Gastroesophageal sphincter (tissue), 4 donors: ENCODE results near the gene IFT74. TPM values are rescaled to one million over a fixed set of nuclear protein-coding genes. Genes with fewer than 3 reads are reported as not detected.

ENCODE experiments used
- ATAC-seq: fragments of 150-250 bp; one replicate; pipeline ENCODE4 v1.9.1; 2016; ENCODE audit warnings: mild to moderate bottlenecking, moderate library complexity
- H3K27ac ChIP-seq, 4 donors: fragments of 200-600 bp; sonication (generic) in 3 of 4; 1 replicate in 3 of 4; 2 replicates in 1 of 4; pipeline ENCODE4 v1.5.1; 2016 to 2019
- H3K27me3 ChIP-seq: fragments of 200-600 bp; sonication (generic); one replicate; pipeline ENCODE4 v1.5.1; 2019
- H3K36me3 ChIP-seq, 2 donors: fragments of 200-600 bp; sonication (generic); one replicate each; pipeline ENCODE4 v1.5.1; 2019; ENCODE audit warnings: control low read depth in 1 of 2
- H3K4me1 ChIP-seq, 3 donors: fragments of 200-600 bp; sonication (generic); 1 replicate in 2 of 3; 2 replicates in 1 of 3; pipeline ENCODE4 v1.5.1; 2016 to 2019; ENCODE audit warnings: control low read depth in 2 of 3
- H3K4me3 ChIP-seq, 2 donors: fragments of 200-600 bp; sonication (generic); one replicate each; pipeline ENCODE4 v1.5.1; 2019; ENCODE audit warnings: mild to moderate bottlenecking in 1 of 2, moderate library complexity in 1 of 2
- H3K9me3 ChIP-seq, 3 donors: fragments of 200-600 bp; sonication (generic); one replicate each; pipeline ENCODE4 v1.5.1; 2017 to 2019; ENCODE audit warnings: control low read depth in 2 of 3
- CTCF ChIP-seq, 4 experiments: fragments of 200-600 bp in 2 of 4; fragments of 450-650 bp in 2 of 4; sonication (generic) in 1 of 4; IDR thresholded peaks; one replicate each; pipeline ENCODE4 v1.5.1; 2017 to 2019; ENCODE audit warnings: antibody characterized with exemption in 4 of 4, mild to moderate bottlenecking in 2 of 4, moderate library complexity in 2 of 4
- EP300 ChIP-seq: sonication (generic); formaldehyde crosslinking; IDR thresholded peaks from one replicate; pipeline ENCODE4 v1.6.1; 2017; ENCODE audit warnings: antibody characterized with exemption, mild to moderate bottlenecking
- POLR2A ChIP-seq, 2 donors: fragments of 450-650 bp; IDR thresholded peaks; one replicate each; pipeline ENCODE4 v1.6.1; 2017; ENCODE audit warnings: antibody characterized with exemption in 2 of 2, mild to moderate bottlenecking in 2 of 2, moderate library complexity in 1 of 2
- POLR2AphosphoS5 ChIP-seq: sonication (generic); formaldehyde crosslinking; IDR thresholded peaks from one replicate; pipeline ENCODE4 v1.6.1; 2017; ENCODE audit warnings: antibody characterized with exemption
- WGBS, 2 donors: methylation state at CpG; one replicate each; pipeline ENCODE4 v1.1.5; 2018; ENCODE audit warnings: low coverage in 1 of 2; 5-methylcytosine and 5-hydroxymethylcytosine counted together
- total RNA-seq, 4 donors: library from RNA; depleted of rRNA; stranded (reverse); fragments of >200 nt; gene quantifications; one replicate each; pipeline ENCODE4 v1.1.0, GENCODE V29; 2016

IFT74 gene
- total RNA-seq, 4 donors from 2014 or later, result 16.7 to 28.0 (median 19.2) TPM

GRCh38 chr9:27065288-27065687 lies 109.1 kb downstream of the IFT74 start:
- WGBS, 2 donors, result 67% methylated on average over 1 of the region's 1 CpG; no CpG with 5 or more reads in 1 of the 2 donors
- Histone ChIP-seq H3K27ac (no peak overlapping the region), H3K9me3 (no peaks in the 10 kb centered on the region), H3K36me3 (peaks cover 0 to 40% of the 10 kb centered on the region in 2 donors), H3K4me1 (no peaks in the 10 kb centered on the region), H3K4me3 (no peak overlapping the region), H3K27me3 (no peaks in the 10 kb centered on the region)
- no peak for TF ChIP-seq POLR2AphosphoS5
- no peak for TF ChIP-seq CTCF (IDR thresholded peaks at IDR 0.05)
- no peak for TF ChIP-seq EP300
- no peak for TF ChIP-seq POLR2A (IDR thresholded peaks at IDR 0.05)
- no peak for ATAC-seq

GRCh38 chr9:27073841-27074728 lies 117.9 kb downstream of the IFT74 start:
- Histone ChIP-seq H3K27me3 (no peaks in the 10 kb centered on the region), H3K36me3 (peaks cover 0 to 38% of the 10 kb centered on the region in 2 donors), H3K27ac (no peak overlapping the region), H3K4me3 (no peak overlapping the region), H3K4me1 (no peaks in the 10 kb centered on the region), H3K9me3 (no peaks in the 10 kb centered on the region)
- 89 to 100% methylated on average over 2 to 3 of the region's 4 CpGs for WGBS, 2 donors
- TF ChIP-seq CTCF (IDR thresholded peaks at IDR 0.05), result no peak
- no peak for TF ChIP-seq POLR2A (IDR thresholded peaks at IDR 0.05)
- TF ChIP-seq EP300, result no peak
- no peak for TF ChIP-seq POLR2AphosphoS5
- ATAC-seq, result no peak

DNA sequence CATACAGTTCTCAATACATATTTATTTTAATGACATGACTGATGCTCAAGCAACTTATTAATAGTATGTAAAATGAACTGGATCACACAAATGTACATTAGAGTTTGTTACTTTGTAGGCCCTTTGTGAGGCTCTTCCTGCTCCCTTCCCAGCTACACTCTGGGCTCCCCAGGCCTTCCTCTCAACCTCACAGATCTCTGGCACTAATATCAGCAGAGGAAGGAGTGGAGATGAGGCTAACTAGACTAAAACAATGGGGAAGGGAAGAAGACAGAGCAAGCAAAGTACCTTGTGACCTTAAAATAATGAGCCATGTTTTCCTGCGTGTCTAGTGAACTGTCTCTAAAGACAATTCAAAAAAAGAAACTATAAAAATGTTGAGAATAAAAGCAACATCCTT lies 122.5 kb downstream of the IFT74 start:
- H3K27ac ChIP-seq, result no peak overlapping the region
- ATAC-seq, result no peak

DNA sequence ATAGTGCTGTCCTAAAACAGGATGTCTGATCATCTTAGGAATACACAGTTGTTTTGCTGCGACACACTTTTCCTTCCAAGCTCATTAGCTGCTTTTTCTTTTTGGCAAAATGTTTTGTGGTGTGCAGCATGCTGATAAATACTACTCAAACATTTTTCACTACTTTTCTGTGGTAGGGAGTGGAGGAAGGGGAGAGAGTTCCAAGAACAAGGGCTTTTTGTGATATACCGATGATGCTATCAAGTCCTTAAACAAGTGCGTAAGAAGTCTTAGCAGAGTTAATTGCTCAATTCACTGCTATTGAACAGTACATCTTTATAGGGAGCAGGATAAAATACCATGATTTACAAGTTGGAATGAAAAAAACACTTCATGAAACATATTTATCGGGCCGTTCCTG lies 129.2 kb downstream of the IFT74 start:
- TF ChIP-seq CTCF (IDR thresholded peaks at IDR 0.05) (no peak), POLR2A (IDR thresholded peaks at IDR 0.05) (no peak), POLR2AphosphoS5 (no peak), EP300 (no peak)
- no peaks in the 10 kb centered on the region for H3K9me3 ChIP-seq
- ATAC-seq, result no peak
- WGBS, 2 donors, result 84 to 88% methylated on average over 5 of the region's 5 CpGs
- no peaks in the 10 kb centered on the region for H3K27me3 ChIP-seq
- H3K4me3 ChIP-seq, result no peak overlapping the region
- peaks cover 0 to 9% (median 0%) of the 10 kb centered on the region in 3 donors for H3K4me1 ChIP-seq
- H3K27ac ChIP-seq, result no peak overlapping the region
- H3K36me3 ChIP-seq, result peaks cover 0 to 5% of the 10 kb centered on the region in 2 donors

More for the DNA sequence above, 122.5 kb downstream of the IFT74 start:
- H3K4me3 ChIP-seq, result no peak overlapping the region
- H3K27me3 ChIP-seq, result no peaks in the 10 kb centered on the region
- no peaks in the 10 kb centered on the region for H3K9me3 ChIP-seq
- no peaks in the 10 kb centered on the region for H3K4me1 ChIP-seq
- peaks cover 0 to 35% of the 10 kb centered on the region in 2 donors for H3K36me3 ChIP-seq
- TF ChIP-seq POLR2AphosphoS5 (no peak), CTCF (IDR thresholded peaks at IDR 0.05) (no peak), EP300 (no peak), POLR2A (IDR thresholded peaks at IDR 0.05) (no peak)
- 36 to 50% methylated on average over 1 of the region's 1 CpG for WGBS, 2 donors
